Measurements from ENCODE around the gene GOLGA8B.
A peak's percentile ranks its signal among the peaks of the same experiment; 100 is the strongest.

GOLGA8B gene

GRCh38 chr15:34613301-34613700, 29.9 kb upstream of the GOLGA8B start:
- Mint-ChIP-seq H3K4me1 (peaks cover 9% of the 10 kb centered on the region), H3K27ac (no peak overlapping the region), H3K27me3 (ENCODE audit: low read depth) (peaks cover 46% of the 10 kb centered on the region), H3K9me3 (no peaks in the 10 kb centered on the region), H3K4me3 (no peak overlapping the region), H3K36me3 (ENCODE audit: low read depth) (no peaks in the 10 kb centered on the region)
- no peak for TF ChIP-seq CTCF (IDR thresholded peaks at IDR 0.05; ENCODE audit: unreplicated experiment in 3 of 3)

- no peak overlapping the region for H3K4me3 Mint-ChIP-seq
- H3K9me3 Mint-ChIP-seq, result no peaks in the 10 kb centered on the region
- H3K27me3 Mint-ChIP-seq (ENCODE audit: low read depth), result peaks cover 32% of the 10 kb centered on the region
- no peaks in the 10 kb centered on the region for H3K36me3 Mint-ChIP-seq (ENCODE audit: low read depth)
- peak; percentile 13 to 31 (median 29) for TF ChIP-seq CTCF (IDR thresholded peaks at IDR 0.05; ENCODE audit: unreplicated experiment in 3 of 3)
- no peak overlapping the region for H3K27ac Mint-ChIP-seq
- peaks cover 20% of the 10 kb centered on the region for H3K4me1 Mint-ChIP-seq
These were observed 26.9 kb upstream of the GOLGA8B start for GRCh38 chr15:34610354-34610753.

DNA sequence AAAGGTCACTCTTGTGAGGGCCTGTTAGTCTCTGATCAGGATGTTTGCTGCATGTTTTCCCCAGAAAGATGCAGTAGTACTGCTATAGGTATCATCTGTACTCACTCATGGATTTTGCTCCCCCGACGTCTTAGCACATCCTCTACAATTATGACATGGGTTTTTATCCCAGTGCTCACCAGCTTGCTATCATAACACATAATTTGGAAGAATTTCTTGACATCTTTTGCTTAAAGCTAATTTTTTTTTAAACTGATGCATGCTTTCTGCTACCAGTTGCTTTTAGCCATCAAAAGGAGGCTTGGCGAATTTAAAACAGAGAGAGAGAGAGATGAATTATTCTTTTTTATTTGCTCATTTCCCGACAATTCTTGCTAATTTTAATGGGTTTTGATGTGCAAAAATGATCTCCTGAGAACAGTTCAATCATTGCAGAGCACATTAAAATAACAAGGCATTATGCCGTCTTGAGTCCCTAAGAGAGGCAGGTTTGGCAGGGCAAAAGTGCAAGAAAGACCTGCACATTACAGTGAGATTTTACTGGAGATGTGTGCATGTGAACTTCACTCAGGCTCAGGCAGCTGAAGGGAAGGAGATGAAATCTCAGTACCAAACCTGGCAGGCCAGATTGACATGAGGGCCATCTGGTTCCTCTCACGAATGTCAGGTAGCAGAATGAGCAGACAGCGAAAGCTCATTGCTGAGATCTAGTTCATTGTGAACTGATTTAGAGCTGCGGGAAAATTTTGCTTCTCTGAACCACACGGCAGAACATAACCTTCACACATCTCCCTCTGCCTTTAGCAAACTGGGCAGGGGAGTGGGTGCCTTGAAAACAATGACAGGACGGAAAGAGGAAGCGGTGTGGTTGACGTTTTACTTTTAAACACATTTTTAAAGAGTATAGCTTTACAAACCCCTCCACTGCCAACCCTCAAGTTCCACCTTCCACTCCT, 25.9 kb upstream of the GOLGA8B start:
- TF ChIP-seq CTCF (IDR thresholded peaks at IDR 0.05; ENCODE audit: unreplicated experiment in 3 of 3), result no peak
- Mint-ChIP-seq H3K4me1 (peaks cover 20% of the 10 kb centered on the region), H3K27me3 (ENCODE audit: low read depth) (peaks cover 31% of the 10 kb centered on the region), H3K27ac (no peak overlapping the region), H3K36me3 (ENCODE audit: low read depth) (no peaks in the 10 kb centered on the region), H3K4me3 (no peak overlapping the region), H3K9me3 (no peaks in the 10 kb centered on the region)

GRCh38 chr15:34608517-34608916, 25.1 kb upstream of the GOLGA8B start:
- Mint-ChIP-seq H3K4me3 (no peak overlapping the region), H3K27me3 (ENCODE audit: low read depth) (peaks cover 32% of the 10 kb centered on the region), H3K4me1 (peaks cover 20% of the 10 kb centered on the region)

DNA sequence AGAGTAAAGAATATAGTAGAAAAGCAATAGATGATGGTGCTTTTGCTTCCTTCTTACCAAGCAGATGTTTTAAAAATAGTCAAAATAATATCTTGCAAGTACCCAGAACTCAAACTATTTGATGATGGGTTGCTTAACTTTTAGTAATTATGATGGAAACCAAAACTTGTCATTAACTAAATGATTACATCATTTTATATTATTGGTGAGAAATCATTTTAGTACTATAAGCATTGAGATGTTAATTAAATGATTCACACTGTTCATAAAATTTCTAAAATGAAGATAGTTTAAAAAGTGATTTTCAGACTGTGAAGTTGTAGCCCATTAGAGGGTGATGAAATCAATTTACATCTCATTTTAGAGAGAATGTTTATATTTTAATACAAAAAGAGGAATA, 24.4 kb upstream of the GOLGA8B start:
- Mint-ChIP-seq H3K4me1 (peaks cover 20% of the 10 kb centered on the region), H3K9me3 (no peaks in the 10 kb centered on the region), H3K36me3 (ENCODE audit: low read depth) (no peaks in the 10 kb centered on the region), H3K4me3 (no peak overlapping the region), H3K27me3 (ENCODE audit: low read depth) (peaks cover 28% of the 10 kb centered on the region), H3K27ac (no peak overlapping the region)
- TF ChIP-seq CTCF (IDR thresholded peaks at IDR 0.05; ENCODE audit: unreplicated experiment in 3 of 3), result no peak

More at GRCh38 chr15:34608517-34608916, 25.1 kb upstream of the GOLGA8B start:
- no peak overlapping the region for H3K27ac Mint-ChIP-seq
- H3K9me3 Mint-ChIP-seq, result no peaks in the 10 kb centered on the region
- no peak for TF ChIP-seq CTCF (IDR thresholded peaks at IDR 0.05; ENCODE audit: unreplicated experiment in 3 of 3)
- H3K36me3 Mint-ChIP-seq (ENCODE audit: low read depth), result no peaks in the 10 kb centered on the region

- no peaks in the 10 kb centered on the region for H3K36me3 Mint-ChIP-seq (ENCODE audit: low read depth)
- no peak overlapping the region for H3K4me3 Mint-ChIP-seq
- no peak for TF ChIP-seq CTCF (IDR thresholded peaks at IDR 0.05; ENCODE audit: unreplicated experiment in 3 of 3)
- H3K27ac Mint-ChIP-seq, result no peak overlapping the region
- H3K27me3 Mint-ChIP-seq (ENCODE audit: low read depth), result peaks cover 28% of the 10 kb centered on the region
- peaks cover 20% of the 10 kb centered on the region for H3K4me1 Mint-ChIP-seq
- H3K9me3 Mint-ChIP-seq, result no peaks in the 10 kb centered on the region
These were observed 23.1 kb upstream of the GOLGA8B start for GRCh38 chr15:34606545-34606944.
